ENCODE measurements around the gene SLC43A3.
"Not testable (repeated sequence)": the region's sequence is repeated elsewhere in the genome, so short reads cannot be mapped to it uniquely, and the experiment has no call there.

The SLC43A3 gene

GRCh38 chr11:57403802-57404147, 23.1 kb downstream of the SLC43A3 start:
- no peak for DNase-seq

GRCh38 chr11:57403003-57403801, 23.7 kb downstream of the SLC43A3 start:
- DNase-seq, result not testable (repeated sequence)

GRCh38 chr11:57402188-57403002, 24.5 kb downstream of the SLC43A3 start:
- no peak for DNase-seq

GRCh38 chr11:57399972-57400578, 26.8 kb downstream of the SLC43A3 start:
- no peak for DNase-seq

- no peak for DNase-seq
These were observed 27.7 kb downstream of the SLC43A3 start for GRCh38 chr11:57399221-57399620.

- no peak for DNase-seq
These were observed 29.4 kb downstream of the SLC43A3 start for GRCh38 chr11:57397394-57397990.

GRCh38 chr11:57396744-57397143, 30.2 kb downstream of the SLC43A3 start:
- no peak for DNase-seq

- DNase-seq, result no peak
These were observed 30.9 kb downstream of the SLC43A3 start for GRCh38 chr11:57395905-57396623.

- no peak for DNase-seq
These were observed 32.5 kb downstream of the SLC43A3 start for GRCh38 chr11:57394203-57394965.

GRCh38 chr11:57392763-57393105, 34.2 kb downstream of the SLC43A3 start:
- no peak for DNase-seq

GRCh38 chr11:57392066-57392762, 34.7 kb downstream of the SLC43A3 start:
- DNase-seq, result no peak

- DNase-seq, result no peak
These were observed 35.4 kb downstream of the SLC43A3 start for GRCh38 chr11:57391539-57391938.

GRCh38 chr11:57391111-57391510, 35.8 kb downstream of the SLC43A3 start:
- no peak for DNase-seq

- DNase-seq, result no peak
These were observed 36.4 kb downstream of the SLC43A3 start, which contains the start of gene PRG2 for GRCh38 chr11:57390535-57390934. Gene PRG2, minus strand, starts transcription at chr11:57390650. Its CDS starts 706 bp downstream, at chr11:57389944.

- DNase-seq, result no peak
These were observed 39.5 kb downstream of the SLC43A3 start for GRCh38 chr11:57387289-57388030.

- DNase-seq, result no peak
These were observed 40.6 kb downstream of the SLC43A3 start for GRCh38 chr11:57386178-57386940.

- DNase-seq, result no peak
These were observed 45.9 kb downstream of the SLC43A3 start, which contains the start of gene PRG3 for GRCh38 chr11:57380975-57381374. Gene PRG3, minus strand, starts transcription at chr11:57381150. Its CDS starts 442 bp downstream, at chr11:57380708.

- DNase-seq, result no peak
These were observed 47.2 kb downstream of the SLC43A3 start for GRCh38 chr11:57379732-57380131.

- no peak for DNase-seq
These were observed 48.7 kb downstream of the SLC43A3 start for GRCh38 chr11:57378186-57378585.

- DNase-seq, result no peak
These were observed 49.8 kb downstream of the SLC43A3 start for GRCh38 chr11:57377107-57377506.
